Kasumi-1 (cell line): ENCODE data around the gene ZNF567.

ENCODE experiments used
- DNase-seq, 2 experiments: peaks; one replicate each; lab custom pipeline; 2025; lab: John Stamatoyannopoulos, UW

The ZNF567 gene

DNA sequence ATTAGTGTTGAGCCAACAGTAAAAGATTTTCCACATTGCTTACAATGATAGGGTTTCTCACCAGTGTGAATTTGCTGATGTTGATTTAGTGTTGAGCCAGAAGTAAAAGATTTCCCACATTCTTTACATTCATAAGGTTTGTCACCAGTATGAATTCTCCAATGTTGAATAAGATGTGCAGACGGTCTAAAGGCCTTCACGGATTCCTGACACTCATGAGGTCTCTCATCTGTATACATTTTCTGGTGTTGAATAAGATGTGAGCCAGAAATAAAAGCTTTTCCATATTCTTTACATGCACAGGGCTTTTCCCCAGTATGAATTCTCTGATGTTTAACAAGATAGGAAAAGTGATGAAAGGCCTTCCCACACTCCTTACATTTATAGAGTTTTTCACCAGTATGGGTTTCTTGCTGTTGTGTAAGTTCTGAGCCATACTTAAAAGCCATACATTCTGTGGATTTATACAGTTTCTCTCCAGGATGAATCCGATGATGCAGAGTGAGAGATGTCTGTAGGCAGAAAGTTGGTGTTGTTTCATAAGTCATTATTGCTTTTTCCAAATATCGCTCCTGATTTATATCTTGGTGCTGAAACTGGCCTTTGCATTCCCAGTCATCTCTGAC lies 62.8 kb downstream of the ZNF567 start:
- no peak for DNase-seq
